GM21447 (cell line): ENCODE measurements around the gene TMEM248.
"Not testable (repeated sequence)": the region's sequence is repeated elsewhere in the genome, so short reads cannot be mapped to it uniquely, and the experiment has no call there.

ENCODE experiments used
- ATAC-seq: cut with Tn5 transposase; IDR thresholded peaks from one replicate; pipeline ENCODE4 v1.9.1; 2021; ENCODE audit not compliant: unreplicated experiment

TMEM248 gene, protein sequence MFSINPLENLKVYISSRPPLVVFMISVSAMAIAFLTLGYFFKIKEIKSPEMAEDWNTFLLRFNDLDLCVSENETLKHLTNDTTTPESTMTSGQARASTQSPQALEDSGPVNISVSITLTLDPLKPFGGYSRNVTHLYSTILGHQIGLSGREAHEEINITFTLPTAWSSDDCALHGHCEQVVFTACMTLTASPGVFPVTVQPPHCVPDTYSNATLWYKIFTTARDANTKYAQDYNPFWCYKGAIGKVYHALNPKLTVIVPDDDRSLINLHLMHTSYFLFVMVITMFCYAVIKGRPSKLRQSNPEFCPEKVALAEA

DNA sequence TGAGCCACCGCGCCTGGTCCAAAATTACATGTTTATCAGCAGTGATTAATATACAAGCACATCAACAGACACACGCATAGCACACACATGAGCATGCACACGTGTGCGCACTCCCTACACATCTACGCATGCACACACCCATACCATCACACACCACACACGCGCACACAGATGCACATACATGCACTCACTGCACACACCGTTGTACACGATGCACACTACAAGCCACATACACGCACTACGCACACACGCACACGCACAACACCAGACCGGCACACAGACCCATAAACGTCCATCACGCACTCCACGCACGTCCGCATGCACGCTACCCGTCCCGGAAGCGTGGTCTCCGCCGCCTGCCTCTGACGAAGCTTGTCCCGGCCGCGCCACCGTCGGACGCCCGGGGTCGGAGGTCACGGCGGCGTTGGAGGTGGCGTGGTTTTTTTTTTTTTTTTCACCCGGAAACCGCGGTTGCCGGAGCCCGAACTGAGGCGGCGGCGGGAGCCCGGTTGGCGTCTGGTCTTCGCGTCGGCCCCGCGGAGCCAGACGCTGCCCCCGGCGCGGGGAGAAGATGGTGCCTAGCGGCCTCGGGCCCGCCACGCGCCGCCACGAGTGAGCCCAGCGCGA lies at the start of gene TMEM248:
Gene TMEM248 (plus strand): TSS at position 457 of the 627 bp plus-strand sequence. CDS start 20,641 bp downstream, outside the sequence.
- peak; percentile 79 for ATAC-seq

DNA sequence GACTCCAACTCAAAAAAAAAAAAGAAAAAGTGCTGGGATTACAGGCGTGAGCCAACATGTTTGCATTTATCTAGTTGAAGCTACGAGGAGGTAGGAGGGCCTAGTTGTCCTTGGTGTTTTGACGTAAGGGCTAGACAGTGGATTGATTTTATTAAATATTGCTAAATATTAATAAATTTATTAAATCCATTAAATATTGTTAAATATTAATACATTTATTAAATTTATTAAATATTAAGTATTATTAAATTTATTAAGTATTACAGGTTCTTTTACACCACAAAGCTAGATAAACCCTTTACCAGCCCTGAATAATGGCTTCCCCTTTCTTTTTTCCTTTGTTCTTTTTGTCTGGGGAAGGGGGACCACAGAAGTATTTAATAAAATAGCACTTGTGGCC lies 47.5 kb upstream of the TMEM248 start:
- ATAC-seq, result no peak

DNA sequence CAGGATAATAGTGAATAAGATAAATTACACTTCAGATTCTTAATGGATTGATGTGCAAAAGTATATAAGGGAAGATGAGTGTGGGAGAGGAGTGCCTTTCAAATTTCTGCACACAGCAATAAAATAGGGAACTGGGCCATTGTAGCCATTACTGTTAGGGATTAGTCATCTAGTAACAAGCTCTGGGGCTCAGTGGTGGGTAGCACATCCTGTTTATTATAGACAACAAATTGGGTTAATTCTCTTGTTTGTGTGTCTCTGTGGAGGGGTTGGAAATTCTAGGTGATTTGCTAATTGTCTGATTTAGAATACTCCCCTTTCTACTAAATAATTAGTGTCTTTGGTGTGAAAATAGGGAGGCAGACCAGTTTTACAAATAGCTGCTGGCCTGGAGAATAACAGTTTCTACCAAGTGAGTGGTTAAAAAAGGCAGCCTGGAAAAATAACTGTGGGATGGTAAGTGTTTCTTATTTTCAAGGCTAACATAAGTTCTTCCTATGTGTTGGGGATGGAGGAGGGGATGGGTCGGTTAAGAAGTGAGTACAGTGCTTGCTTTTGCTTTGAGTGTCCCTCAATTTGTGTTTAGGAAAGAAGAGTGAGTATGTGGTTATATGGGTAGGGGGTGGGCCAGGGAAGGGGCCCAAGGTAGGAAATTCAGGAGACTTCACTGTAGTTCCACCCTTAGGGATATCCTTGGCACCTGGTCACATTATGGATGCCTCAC lies 43.3 kb upstream of the TMEM248 start:
- ATAC-seq, result peak; percentile 97

DNA sequence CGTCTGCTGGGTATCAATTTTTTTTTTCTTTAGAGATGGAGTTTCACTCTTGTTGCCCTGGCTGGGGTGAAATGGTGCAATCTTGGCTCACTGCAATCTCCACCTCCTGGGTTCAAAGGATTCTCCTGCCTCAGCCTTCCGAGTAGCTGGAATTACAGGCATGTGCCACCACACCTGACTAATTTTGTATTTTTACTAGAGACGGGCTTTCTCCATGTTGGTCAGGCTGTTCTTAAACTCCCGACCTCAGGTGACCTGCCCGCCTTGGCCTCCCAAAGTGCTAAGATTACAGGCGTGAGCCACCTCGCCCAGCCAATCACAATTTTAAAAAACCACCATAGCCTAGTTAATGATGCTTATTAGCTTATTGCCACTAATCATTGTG lies 42.7 kb upstream of the TMEM248 start:
- ATAC-seq, result not testable (repeated sequence)

DNA sequence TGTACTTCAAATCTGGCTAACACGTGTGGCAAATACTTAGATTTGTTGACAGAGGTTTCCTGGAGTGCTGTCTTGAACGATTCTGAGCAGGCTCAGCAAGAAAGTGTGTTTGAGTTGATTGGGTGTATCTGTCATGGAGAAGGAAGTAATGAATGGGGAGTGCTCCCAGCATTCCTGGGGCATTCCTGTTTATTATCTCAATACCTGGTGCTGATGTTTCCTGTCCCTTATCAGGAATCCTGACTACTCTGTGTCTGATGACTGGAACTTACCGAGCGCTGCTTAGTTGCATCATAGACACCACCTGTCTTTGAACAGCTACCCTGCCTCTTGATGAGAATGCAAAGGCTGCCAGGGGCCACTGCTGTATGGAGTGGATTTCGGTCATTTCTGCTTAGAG lies 41.0 kb upstream of the TMEM248 start:
- no peak for ATAC-seq

DNA sequence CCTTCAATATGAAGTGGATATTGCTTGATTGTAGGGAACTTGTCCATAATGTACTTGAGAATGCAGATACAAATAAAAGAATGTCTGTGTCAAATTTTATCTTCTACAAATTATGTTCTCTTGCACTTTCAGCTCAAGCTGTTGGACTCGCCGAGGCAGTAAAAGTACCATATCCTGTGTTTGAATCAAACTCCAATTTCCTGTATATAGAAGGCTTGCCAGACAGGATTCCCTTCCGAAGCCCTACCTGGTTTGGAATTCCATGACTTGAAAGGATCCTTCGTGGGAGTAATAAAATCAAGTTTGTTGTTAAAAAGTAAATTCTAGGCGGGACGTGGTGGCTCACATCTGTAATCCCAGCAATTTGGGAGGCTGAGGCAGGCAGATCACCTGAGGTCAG lies 40.4 kb upstream of the TMEM248 start:
- ATAC-seq, result not testable (repeated sequence)

DNA sequence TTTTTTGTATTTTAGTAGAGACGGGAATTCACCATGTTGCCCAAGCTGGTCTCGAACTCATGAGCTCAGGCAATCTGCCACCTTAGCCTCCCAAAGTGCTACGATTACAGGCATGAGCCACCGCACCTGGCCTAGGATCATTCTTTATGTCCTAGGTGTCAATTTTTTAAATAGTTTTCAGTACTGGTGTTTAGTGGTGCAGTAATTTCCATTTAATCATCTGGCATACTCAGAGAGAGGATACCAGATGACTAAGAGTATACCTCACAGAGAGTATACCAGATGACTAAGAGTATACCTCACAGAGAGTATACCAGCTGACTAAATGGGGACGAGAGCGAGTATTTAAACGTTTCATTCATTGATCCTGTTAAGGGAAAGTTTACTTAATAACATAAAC lies 37.3 kb upstream of the TMEM248 start:
- ATAC-seq, result no peak

DNA sequence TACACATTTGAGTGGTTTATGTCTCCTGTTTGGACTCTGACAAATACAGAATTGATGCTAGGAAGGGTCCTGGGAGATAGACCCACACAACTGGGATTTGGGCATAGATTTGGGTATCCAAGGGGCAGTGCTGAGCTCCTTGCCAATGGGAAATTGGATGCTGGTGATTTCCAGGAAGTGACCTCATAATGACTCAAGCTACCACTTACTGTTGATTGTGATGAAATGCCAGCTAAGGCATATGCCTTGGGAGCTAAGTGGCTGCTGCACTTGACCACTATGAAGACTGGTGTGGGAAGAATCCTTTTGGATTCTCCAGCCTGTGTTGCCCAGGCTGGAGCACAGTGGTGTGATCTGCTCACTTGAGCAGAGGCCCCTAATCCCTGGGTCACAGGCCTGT lies 36.5 kb upstream of the TMEM248 start:
- not testable (repeated sequence) for ATAC-seq

DNA sequence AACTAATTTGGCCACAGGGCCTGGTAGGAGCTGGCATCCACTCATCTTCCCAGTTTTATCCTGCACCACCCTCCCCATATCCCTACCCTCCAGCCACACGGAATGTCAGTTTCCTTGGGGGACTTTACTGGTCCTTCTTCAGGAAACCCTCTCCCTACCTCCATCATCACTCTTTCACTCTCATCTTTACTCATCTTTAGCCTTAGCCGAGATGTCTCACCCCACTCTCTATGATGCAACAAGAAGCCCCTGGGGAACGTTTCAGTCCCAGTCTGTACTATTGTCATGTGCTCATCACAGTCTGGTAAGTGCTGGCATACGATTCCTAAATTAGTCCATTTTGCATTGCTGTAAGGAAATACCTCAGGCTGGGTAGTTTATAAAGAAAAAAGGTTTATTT lies 34.9 kb upstream of the TMEM248 start:
- peak; percentile 79 for ATAC-seq

DNA sequence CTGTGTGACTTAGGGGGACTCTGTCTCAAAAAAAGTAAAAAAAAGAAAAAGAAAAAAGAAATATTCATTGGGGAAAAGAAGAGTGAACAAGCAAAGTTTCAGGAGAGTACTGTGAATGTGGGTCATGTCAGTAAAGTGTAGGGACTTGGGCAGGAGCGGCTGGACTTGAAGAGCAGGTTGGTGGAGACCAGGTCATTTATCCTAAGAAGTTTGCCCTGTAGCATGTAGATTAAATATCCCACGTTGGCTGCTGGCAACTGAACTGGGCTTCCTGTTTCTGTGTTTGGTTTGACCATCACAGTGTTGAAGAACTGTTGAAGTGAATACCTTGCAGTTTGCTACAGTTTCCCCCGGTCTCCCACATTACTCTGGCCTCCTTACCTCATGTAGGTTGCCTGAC lies 32.8 kb upstream of the TMEM248 start:
- not testable (repeated sequence) for ATAC-seq

DNA sequence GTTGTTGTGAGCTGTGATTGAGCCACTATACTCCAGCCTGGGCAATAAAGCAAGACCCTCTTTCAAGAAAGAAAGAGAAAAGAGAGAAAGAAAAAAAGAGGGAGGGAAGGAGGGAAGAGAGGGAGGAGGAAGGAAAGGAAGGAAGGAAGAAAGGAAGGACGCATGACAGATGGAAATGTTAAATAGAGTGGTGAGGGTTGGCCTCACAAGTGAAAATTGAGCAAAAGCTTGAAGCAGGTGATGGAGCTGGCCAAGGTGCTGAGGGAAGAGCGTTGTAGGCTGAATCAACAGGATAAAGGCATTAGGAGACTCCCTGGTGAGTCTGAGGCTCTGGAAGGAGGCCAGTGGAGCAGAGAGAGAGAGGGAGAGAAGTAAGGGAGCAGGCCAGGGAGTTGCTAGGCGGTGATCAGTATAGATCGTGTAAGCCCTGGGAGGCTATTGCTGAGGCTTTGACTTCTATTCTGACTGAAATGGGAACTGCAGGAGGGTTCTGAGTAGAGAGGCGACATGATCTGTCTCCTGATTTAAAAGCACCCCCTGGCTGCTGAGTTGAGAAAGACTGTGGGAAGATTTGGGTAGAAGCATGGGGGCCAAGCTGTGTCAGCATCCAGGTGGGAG lies 26.5 kb upstream of the TMEM248 start:
- no peak for ATAC-seq

DNA sequence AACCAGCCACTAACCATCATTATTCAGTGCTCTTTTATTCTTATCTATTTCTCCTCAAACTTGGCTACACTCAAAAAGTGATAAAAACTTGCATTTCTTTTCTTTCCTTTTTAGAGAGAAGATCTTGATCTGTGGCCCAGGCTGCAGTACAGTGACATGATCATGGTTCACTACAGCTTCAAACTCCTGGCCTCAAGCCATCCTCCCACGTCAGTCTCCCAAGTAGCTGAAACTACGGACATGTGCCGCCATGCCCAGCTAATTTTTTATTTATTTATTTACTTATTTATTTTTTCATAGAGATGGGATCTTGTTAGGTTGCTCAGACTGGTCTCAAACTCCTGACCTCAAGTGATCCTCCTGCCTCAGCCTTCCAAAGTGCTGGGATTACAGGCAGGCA lies 24.6 kb upstream of the TMEM248 start:
- ATAC-seq, result no peak

DNA sequence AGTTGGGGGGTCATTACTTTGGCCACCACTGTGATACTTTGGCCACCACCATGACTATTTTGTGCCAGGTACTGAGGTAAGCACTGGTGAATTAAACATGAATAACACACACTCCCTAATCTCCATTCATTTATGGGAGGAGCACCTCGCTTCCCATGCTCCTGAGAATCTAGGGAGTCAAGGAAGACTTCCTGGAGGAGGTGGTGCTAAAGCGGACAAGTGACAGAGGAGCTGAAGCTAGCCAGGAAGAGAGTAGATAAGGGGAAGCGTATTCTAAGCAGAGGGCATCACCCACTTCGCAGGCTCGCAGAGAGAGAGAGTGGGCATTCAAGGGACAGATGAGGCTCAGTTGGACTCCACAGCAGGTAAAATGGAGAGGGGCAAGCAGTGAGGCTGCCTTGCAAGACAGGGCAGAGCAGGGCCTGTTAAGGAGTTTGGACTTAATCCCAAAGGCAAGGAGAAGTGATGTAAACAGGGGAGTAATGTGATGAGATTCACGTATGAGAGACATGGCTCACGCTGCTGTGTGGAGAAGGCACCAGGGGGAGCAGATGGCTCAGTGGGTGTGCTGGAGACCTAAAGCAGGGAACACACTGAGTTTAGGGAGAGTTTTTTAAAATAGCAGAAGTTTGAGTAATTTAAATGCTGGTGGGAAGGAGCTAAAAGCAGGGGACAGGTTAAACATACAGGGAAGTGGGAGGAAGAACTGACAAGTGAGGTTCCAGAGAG lies 21.3 kb upstream of the TMEM248 start:
- no peak for ATAC-seq

DNA sequence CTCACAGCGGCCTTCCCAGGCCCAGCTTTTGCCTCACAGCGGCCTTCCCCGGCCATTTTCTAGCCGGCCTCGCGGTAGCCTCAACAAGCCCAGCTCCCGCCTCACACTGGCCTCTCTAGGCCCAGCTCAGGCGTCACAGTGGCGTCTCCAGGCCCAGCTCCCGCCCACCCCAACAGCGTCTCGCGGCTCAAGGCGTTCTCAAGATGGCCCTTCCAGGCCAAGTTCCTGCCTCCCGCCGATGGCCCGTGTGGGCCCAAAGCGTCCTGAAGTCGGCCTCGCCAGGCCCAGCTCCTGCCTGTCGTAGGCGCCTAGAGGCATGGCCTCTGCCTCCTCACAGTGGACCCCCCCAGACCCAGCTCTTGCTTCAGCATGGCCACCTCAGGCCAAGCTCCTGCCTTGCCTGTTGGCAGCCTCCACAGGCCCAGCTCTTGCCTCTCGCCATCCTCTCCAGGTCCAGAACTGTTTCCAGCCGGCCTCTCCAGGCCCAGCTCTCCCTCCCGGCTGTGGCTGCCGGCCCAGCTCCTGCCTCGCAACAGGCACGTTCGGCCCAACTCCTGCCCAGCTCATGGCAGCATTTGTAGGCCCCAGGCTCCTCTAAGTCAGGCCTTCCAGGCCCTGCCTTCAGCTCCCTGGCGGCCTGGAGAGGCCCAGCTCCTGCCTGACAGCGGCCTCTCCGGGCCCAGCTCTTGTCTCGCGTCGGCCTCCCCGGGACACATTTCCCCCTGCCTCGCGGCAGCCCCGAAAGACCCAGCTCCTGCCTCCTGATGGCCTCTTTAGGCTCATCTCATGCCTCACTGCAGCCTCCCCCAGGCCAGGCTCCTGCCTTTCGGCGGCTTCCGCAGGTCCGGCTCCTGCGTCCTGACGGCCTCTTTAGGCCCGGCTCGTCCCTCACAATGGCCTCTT lies 18.8 kb upstream of the TMEM248 start:
- ATAC-seq, result no peak

DNA sequence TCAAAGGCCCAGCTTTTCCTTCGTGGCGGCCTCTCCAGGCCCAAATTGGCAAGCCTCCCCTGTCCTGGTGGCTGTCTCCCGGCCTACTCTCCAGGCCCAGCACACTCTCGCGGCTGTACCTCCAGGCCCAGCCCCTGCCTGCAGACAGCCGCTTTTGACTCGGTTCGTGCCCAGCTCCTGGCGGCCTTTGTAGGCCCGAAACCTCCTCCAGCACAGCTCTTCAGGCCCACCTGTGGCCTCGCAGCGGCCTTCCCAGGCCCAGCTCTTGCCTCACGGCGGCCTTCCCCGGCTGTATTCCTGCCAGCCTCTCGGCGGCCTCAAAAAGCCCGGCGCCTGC lies 18.2 kb upstream of the TMEM248 start:
- ATAC-seq, result no peak

DNA sequence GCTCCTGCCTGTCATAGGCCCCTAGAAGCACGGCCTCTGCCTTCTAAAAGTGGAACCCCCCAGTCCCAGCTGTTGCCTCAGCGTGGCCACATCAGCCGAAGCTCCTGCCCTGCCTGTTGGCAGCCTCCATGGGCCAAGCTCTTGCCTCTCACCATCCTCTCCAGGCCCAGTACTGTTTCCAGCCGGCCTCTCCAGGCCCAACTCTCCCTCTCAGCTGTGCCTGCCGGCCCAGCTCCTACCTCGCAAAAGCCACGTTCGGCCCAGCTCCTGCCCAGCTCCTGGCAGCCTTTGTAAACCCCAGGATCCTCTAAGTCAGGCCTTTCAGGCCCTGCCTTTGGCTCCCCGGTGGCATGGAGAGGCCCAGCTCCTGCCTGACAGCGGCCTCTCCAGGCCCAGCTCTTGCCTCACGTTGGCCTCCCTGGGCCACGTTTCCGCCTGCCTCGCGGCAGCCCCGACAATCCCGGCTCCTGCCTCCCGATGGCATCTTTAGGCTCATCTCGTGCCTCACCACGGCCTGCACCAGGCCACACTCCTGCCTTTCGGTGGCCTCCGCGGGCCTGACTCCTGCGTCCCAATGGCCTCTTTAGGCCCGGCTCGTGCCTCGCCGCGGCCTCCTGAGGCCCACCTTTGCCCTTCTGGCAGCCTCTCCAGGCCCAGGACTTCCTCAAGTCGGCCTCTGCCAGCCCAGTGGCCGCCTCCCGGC lies 17.5 kb upstream of the TMEM248 start:
- ATAC-seq, result no peak

DNA sequence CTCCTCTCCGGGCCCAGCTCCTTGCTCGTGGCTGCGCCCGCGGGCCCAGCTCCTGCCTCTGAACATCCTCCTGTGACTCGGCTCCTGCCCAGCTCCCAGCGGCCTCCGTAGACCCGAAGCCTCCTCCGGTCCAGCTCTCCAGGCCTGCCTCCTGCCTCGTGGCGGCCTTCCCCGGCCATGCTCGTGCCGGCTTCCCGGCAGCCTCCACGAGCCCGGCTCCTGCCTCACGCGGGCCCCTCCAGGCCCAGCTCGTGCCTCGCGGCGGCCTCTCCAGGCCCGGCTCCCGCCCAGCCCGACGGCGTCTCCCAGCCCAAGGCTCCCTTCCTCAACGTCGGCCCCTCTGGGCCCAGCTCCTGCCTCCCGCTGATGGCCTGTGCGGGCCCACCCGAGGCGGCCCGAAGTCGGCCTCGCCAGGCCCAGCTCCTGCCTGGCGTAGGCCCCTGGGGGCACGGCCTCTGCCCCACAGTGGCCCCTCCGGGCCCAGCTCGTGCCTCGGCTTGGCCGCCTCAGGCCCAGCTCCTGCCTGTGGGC lies 16.9 kb upstream of the TMEM248 start:
- no peak for ATAC-seq

DNA sequence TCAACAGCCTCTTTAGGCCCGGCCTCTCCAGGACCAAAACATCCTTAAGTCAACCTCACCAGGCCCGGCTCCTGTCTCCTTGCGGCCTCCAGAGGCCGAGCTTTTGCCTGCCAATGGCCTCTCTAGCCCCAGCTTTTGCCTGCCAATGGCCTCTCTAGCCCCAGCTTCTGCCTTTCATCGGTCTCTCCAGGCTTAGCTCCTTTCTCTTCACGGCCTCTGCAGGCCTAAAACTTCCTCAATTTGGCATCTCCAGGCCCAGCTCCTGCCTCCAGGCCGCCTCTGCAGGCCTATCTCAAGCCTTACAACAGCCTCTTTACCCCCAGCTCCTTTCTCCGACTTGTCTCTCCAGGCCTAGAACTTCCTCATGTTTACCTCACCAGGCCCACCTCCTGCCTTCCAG lies 15.7 kb upstream of the TMEM248 start:
- no peak for ATAC-seq

DNA sequence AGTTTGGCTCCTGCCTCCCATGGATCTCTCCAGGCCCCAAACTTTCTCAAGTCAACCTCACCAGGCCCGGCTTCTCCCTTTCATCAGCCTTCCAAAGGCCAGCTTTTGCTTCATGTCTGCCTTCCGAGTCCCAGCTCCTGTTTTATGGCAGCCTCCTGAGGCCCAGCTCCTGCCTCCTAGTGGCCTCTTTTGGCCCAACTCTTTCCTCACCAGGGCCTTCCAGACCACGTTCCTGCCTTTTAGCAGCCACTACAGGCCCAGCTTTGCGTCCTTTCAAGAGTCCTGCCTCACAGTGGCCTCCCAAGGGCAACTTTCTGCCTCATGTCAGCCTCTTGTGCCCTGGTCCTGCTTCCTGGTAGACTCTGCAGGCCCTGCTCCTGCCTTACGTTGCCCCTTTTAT lies 15.3 kb upstream of the TMEM248 start:
- ATAC-seq, result no peak
